GM12878 (cell line): ENCODE results near the gene RRP12. TPM values are rescaled to one million over a fixed set of nuclear protein-coding genes. Genes with fewer than 3 reads are reported as not detected.

ENCODE experiments used
- ATAC-seq: fragments of 200-7000 bp; cut with Tn5 transposase; 3 replicates; pipeline ENCODE4 v1.9.1; 2020; ENCODE audit warnings: mild to moderate bottlenecking, moderate library complexity
- BruUV-seq: library from RNA; stranded (reverse); fragments of 400-500 nt; replicated peaks from 2 replicates; lab custom pipeline; 2021; lab: Mats Ljungman, UMichigan
- CTCF ChIA-PET: fragments of 300-600 bp; sonication (Branson Sonifier 250); formaldehyde crosslinking; extraction: SDS; loops from one replicate; lab custom pipeline; 2021; ENCODE audit warnings: inconsistent platforms; lab: Yijun Ruan, JAX
- POLR2A ChIA-PET: fragments of 350-600 bp; formaldehyde crosslinking; extraction: SDS; loops from one replicate; lab custom pipeline; 2021; ENCODE audit warnings: inconsistent platforms; lab: Charles Lee
- RAD21 ChIA-PET: fragments of 300-600 bp; sonication (Branson Sonifier 250); formaldehyde crosslinking; loops from one replicate; lab custom pipeline; 2023; ENCODE audit warnings: antibody characterized with exemption; ENCODE audit not compliant: unreplicated experiment; lab: Charles Lee
- SMC1A ChIA-PET: fragments of 300-600 bp; sonication (Branson Sonifier 250); formaldehyde crosslinking; loops from one replicate; lab custom pipeline; 2023; ENCODE audit not compliant: unreplicated experiment, uncharacterized antibody; lab: Charles Lee
- DNase-seq: peaks from one replicate; pipeline ENCODE4 v3.0.0-alpha.2; 2011; ENCODE audit warnings: low read depth, low spot score
- FAIRE-seq: peaks from 3 replicates; lab custom pipeline; 2011; peaks lifted over from hg19 to GRCh38; lab: Jason Lieb, UNC
- H2AFZ ChIP-seq: 2 replicates; pipeline ENCODE4 v1.6.0; 2011; ENCODE audit warnings: low read depth, low read length, control low read depth; ENCODE audit not compliant: control insufficient read depth
- H3K27ac ChIP-seq: 2 replicates; pipeline ENCODE4 v1.5.1; 2011; ENCODE audit warnings: control low read depth; ENCODE audit not compliant: control insufficient read depth, insufficient read depth
- H3K27me3 ChIP-seq, 2 experiments: replicated peaks in 1 of 2; 2 replicates each; pipeline versions ENCODE4 v1.6.0 to v1.6.1; 2011; ENCODE audit warnings: low read length in 1 of 2; ENCODE audit not compliant: control insufficient read depth in 2 of 2, insufficient read depth in 2 of 2
- H3K36me3 ChIP-seq, 2 experiments: 2 replicates each; pipeline ENCODE4 v1.5.1; 2011; ENCODE audit warnings: low read length in 1 of 2; ENCODE audit not compliant: control insufficient read depth in 2 of 2, insufficient read depth in 2 of 2
- H3K4me1 ChIP-seq: 2 replicates; pipeline ENCODE4 v1.6.1; 2011; ENCODE audit warnings: mild to moderate bottlenecking, low read length, moderate library complexity, mixed read lengths; ENCODE audit not compliant: control insufficient read depth, insufficient read depth
- H3K4me2 ChIP-seq: 2 replicates; pipeline ENCODE4 v1.6.0; 2011; ENCODE audit warnings: control low read depth; ENCODE audit not compliant: control insufficient read depth, insufficient read depth
- H3K4me3 ChIP-seq: fragments of 200-600 bp; sonication (generic); 2 replicates; pipeline ENCODE4 v1.5.1; 2016
- H3K79me2 ChIP-seq: 2 replicates; pipeline ENCODE4 v1.6.0; 2011; ENCODE audit warnings: low read length; ENCODE audit not compliant: control insufficient read depth, insufficient read depth
- H3K9ac ChIP-seq: 2 replicates; pipeline ENCODE4 v1.8.0; 2011; ENCODE audit warnings: low read length, control low read depth, mixed read lengths; ENCODE audit not compliant: control insufficient read depth, insufficient read depth
- H3K9me3 ChIP-seq: replicated peaks from 3 replicates; pipeline ENCODE4 v1.5.1; 2011; ENCODE audit warnings: mild to moderate bottlenecking, low read length; ENCODE audit not compliant: control insufficient read depth, insufficient read depth
- H4K20me1 ChIP-seq: 2 replicates; pipeline ENCODE4 v1.6.0; 2011; ENCODE audit not compliant: control insufficient read depth, insufficient read depth
- ATF2 ChIP-seq: IDR thresholded peaks from 2 replicates; pipeline ENCODE4 v1.6.1; 2012; ENCODE audit warnings: low read length, inconsistent platforms
- CHD1 ChIP-seq: IDR thresholded peaks from 2 replicates; pipeline ENCODE4 v1.6.1; 2012; ENCODE audit warnings: low read depth, low read length, improper control_type of control experiment
- EGR1 ChIP-seq, 2 experiments: IDR thresholded peaks; 1 replicate in 1 of 2; 2 replicates in 1 of 2; pipeline ENCODE4 v1.6.1; 2011 to 2012; ENCODE audit warnings: low read depth in 2 of 2, low read length in 2 of 2, borderline replicate concordance in 1 of 2, mild to moderate bottlenecking in 1 of 2, moderate library complexity in 1 of 2
- HDAC2 ChIP-seq: fragments of 200-600 bp; sonication (generic); IDR thresholded peaks from 2 replicates; pipeline ENCODE4 v1.6.1; 2017
- IRF3 ChIP-seq: fragments of 450-650 bp; IDR thresholded peaks from 2 replicates; pipeline ENCODE4 v1.6.1; 2014; ENCODE audit warnings: mild to moderate bottlenecking
- NFIC ChIP-seq: IDR thresholded peaks from 2 replicates; pipeline ENCODE4 v1.6.1; 2012; ENCODE audit warnings: low read depth, mild to moderate bottlenecking, inconsistent platforms, low read length, moderate library complexity
- PKNOX1 ChIP-seq: fragments of 450-650 bp; IDR thresholded peaks from 2 replicates; pipeline ENCODE4 v1.6.1; 2016; ENCODE audit warnings: mild to moderate bottlenecking
- RUNX3 ChIP-seq: IDR thresholded peaks from 2 replicates; pipeline ENCODE4 v1.6.1; 2012; ENCODE audit warnings: low read length, inconsistent platforms
- SMC3 ChIP-seq: IDR thresholded peaks from 2 replicates; pipeline ENCODE4 v1.6.1; 2011; ENCODE audit warnings: low read length, improper control_type of control experiment, borderline replicate concordance
- SREBF1 ChIP-seq: IDR thresholded peaks from 2 replicates; pipeline ENCODE4 v1.6.1; 2012; ENCODE audit warnings: mild to moderate bottlenecking, low read length
- TAF1 ChIP-seq: IDR thresholded peaks from 2 replicates; pipeline ENCODE4 v1.6.1; 2011; ENCODE audit warnings: mild to moderate bottlenecking, low read depth, low read length, borderline replicate concordance
- TBL1XR1 ChIP-seq: IDR thresholded peaks from 2 replicates; pipeline ENCODE4 v1.6.1; 2012; ENCODE audit warnings: low read depth, low read length, improper control_type of control experiment
- WRNIP1 ChIP-seq: IDR thresholded peaks from 2 replicates; pipeline ENCODE4 v1.6.1; 2011; ENCODE audit warnings: low read depth, low read length, improper control_type of control experiment, borderline replicate concordance
- WGBS: methylation state at CpG from one replicate; pipeline ENCODE4 v1.1.6; 2016; ENCODE audit warnings: low lambda C conversion rate; ENCODE audit not compliant: insufficient replicate concordance, insufficient coverage; ENCODE audit errors: missing lambda C conversion rate; 5-methylcytosine and 5-hydroxymethylcytosine counted together
- in situ Hi-C: fragments of 300-500 bp; cut with MboI; formaldehyde crosslinking; loops from 9 replicates; pipeline ENCODE4 v1.14.3; 2018; ENCODE audit warnings: mixed read lengths
- intact Hi-C: fragments of 100-400 bp; cut with micrococcal nuclease; formaldehyde crosslinking; loops from one replicate; pipeline ENCODE4 v1.14.2; 2022; ENCODE audit not compliant: unreplicated experiment
- polyA plus RNA-seq, 11 experiments: library from polyadenylated mRNA; depleted of rRNA in 4 of 11; unstranded in 6 of 11; stranded (reverse) in 5 of 11; fragments of >200 nt; fragmentation: Nextera tagmentation in 4 of 11; fragmentation: Illumina TruSeq in 1 of 11; extraction: Ambion mirVana in 4 of 11; extraction: Trizol in 1 of 11; gene quantifications; 1 replicate in 1 of 11; 2 replicates in 10 of 11; pipeline versions ENCODE4 v1.2.1 to v1.2.3, GENCODE V29; 2011 to 2016; ENCODE audit warnings: inconsistent platforms in 2 of 11, missing spikeins in 2 of 11, low read depth in 1 of 11
- total RNA-seq, 4 experiments: library from RNA; depleted of rRNA in 3 of 4; stranded (reverse); fragments of >200 nt in 3 of 4; fragmentation: Illumina TruSeq in 1 of 4; extraction: Trizol in 1 of 4; gene quantifications; 2 replicates each; pipeline versions ENCODE4 v1.2.1 to v1.2.3, GENCODE V29; 2013 to 2021

RRP12 gene
- total and polyA plus RNA-seq, 10 of the 15 experiments (the other 5 are each of a cell fraction or from before 2014, with no cell fraction given) = 5.3 to 48.7 (median 16.8) TPM

- ChIA-PET CTCF (no interaction called here), SMC1A (no interaction called here), RAD21 (no interaction called here), POLR2A (no interaction called here)
- FAIRE-seq = no peak
- H3K9me3 ChIP-seq = no peaks in the 10 kb centered on the region
- intact Hi-C loops (no loop called here), in situ Hi-C loops (no loop called here)
- ATAC-seq = no peak
- no peaks in the 10 kb centered on the region for H3K4me1 ChIP-seq
- no peak overlapping the region for H3K27ac ChIP-seq
- H3K9ac ChIP-seq = no peak overlapping the region
- H3K36me3 ChIP-seq = peaks cover 12 to 36% of the 10 kb centered on the region in 2 experiments
- no peaks in the 10 kb centered on the region for H3K27me3 ChIP-seq
- no peaks in the 10 kb centered on the region for H3K79me2 ChIP-seq
- H3K4me2 ChIP-seq = no peak overlapping the region
- 94% methylated on average over 7 of the region's 7 CpGs for WGBS
- TF ChIP-seq RUNX3 (no peak), EGR1 (IDR thresholded peaks at IDR 0.05; ENCODE audit: borderline replicate concordance in 1 of 2, low read depth in 2 of 2, low read length in 2 of 2) (no peak), CHD1 (no peak), HDAC2 (no peak)
- no peaks in the 10 kb centered on the region for H4K20me1 ChIP-seq
- DNase-seq = no peak
- no peak overlapping the region for H2AFZ ChIP-seq
- no peak overlapping the region for H3K4me3 ChIP-seq
- BruUV-seq = no TSS peak
These were observed 29.4 kb downstream of the RRP12 start for GRCh38 chr10:97371696-97372095.

- BruUV-seq = no TSS peak
- RAD21 ChIA-PET = no interaction called here
- CTCF ChIA-PET = no interaction called here
- WGBS = 95% methylated on average over 12 of the region's 12 CpGs
- POLR2A ChIA-PET = no interaction called here
- in situ Hi-C loops = no loop called here
- Histone ChIP-seq H3K4me3 (no peak overlapping the region), H4K20me1 (no peaks in the 10 kb centered on the region), H3K9me3 (no peaks in the 10 kb centered on the region), H3K27me3 (no peaks in the 10 kb centered on the region), H3K4me2 (no peak overlapping the region), H3K36me3 (peaks cover 10 to 27% of the 10 kb centered on the region in 2 experiments), H3K79me2 (no peaks in the 10 kb centered on the region), H2AFZ (no peak overlapping the region), H3K4me1 (no peaks in the 10 kb centered on the region; the same call in 1 of the 2 replicates), H3K27ac (no peak overlapping the region), H3K9ac (no peak overlapping the region)
- intact Hi-C loops = no loop called here
- SMC1A ChIA-PET = no interaction called here
- no peak for FAIRE-seq
- ATAC-seq = no peak
- DNase-seq = no peak
- no peak for TF ChIP-seq WRNIP1
- no peak for TF ChIP-seq PKNOX1
- TF ChIP-seq SMC3 = no peak
- no peak for TF ChIP-seq ATF2
- TF ChIP-seq TBL1XR1 = no peak
- TF ChIP-seq SREBF1 = no peak
- no peak for TF ChIP-seq TAF1
- no peak for TF ChIP-seq NFIC
- TF ChIP-seq IRF3 = no peak
These were observed 34.0 kb downstream of the RRP12 start for GRCh38 chr10:97367126-97367649.
